Aorta (tissue), 5 donors: ENCODE results near the gene GRM8. TPM values are rescaled to one million over a fixed set of nuclear protein-coding genes. Genes with fewer than 3 reads are reported as not detected.
"Not testable (repeated sequence)": the region's sequence is repeated elsewhere in the genome, so short reads cannot be mapped to it uniquely, and the experiment has no call there.

Experiments
- ATAC-seq: fragments of 200-7000 bp; cut with Tn5 transposase; one replicate; pipeline ENCODE4 v1.9.1; 2022; ENCODE audit warnings: moderate library complexity; ENCODE audit not compliant: low FRiP score
- DNase-seq, 2 donors: peaks; one replicate each; pipeline ENCODE4 v3.0.0-alpha.2; 2020
- H3K27ac ChIP-seq, 2 donors: one replicate each; pipeline ENCODE4 v1.5.1; 2013; ENCODE audit warnings: low read length in 2 of 2, mild to moderate bottlenecking in 2 of 2, moderate library complexity in 2 of 2, control low read depth in 1 of 2, inconsistent platforms in 1 of 2, low read depth in 1 of 2
- H3K27me3 ChIP-seq, 2 donors: one replicate each; pipeline ENCODE4 v1.6.1; 2013; ENCODE audit warnings: control low read depth in 1 of 2, low read length in 1 of 2, mild to moderate bottlenecking in 1 of 2, moderate library complexity in 1 of 2; ENCODE audit not compliant: insufficient read depth in 2 of 2, control insufficient read depth in 1 of 2
- H3K36me3 ChIP-seq, 2 donors: one replicate each; pipeline ENCODE4 v1.6.1; 2013; ENCODE audit warnings: control low read depth in 1 of 2, low read length in 1 of 2, mild to moderate bottlenecking in 1 of 2; ENCODE audit not compliant: insufficient read depth in 2 of 2, control insufficient read depth in 1 of 2
- H3K4me1 ChIP-seq, 2 donors: one replicate each; pipeline ENCODE4 v1.6.1; 2013; ENCODE audit warnings: low read length in 2 of 2, control low read depth in 1 of 2, mild to moderate bottlenecking in 1 of 2, moderate library complexity in 1 of 2; ENCODE audit not compliant: insufficient read depth in 2 of 2, control insufficient read depth in 1 of 2
- H3K4me3 ChIP-seq, 2 donors: one replicate each; pipeline ENCODE4 v1.5.1; 2013; ENCODE audit warnings: low read length in 2 of 2, control low read depth in 1 of 2, mild to moderate bottlenecking in 1 of 2
- H3K9me3 ChIP-seq: one replicate; pipeline ENCODE4 v1.6.1; 2013; ENCODE audit warnings: mild to moderate bottlenecking, low read length; ENCODE audit not compliant: control insufficient read depth
- WGBS, 2 donors: extraction: QIAGEN DNeasy Blood & Tissue Kit; methylation state at CpG; one replicate each; pipeline ENCODE4 v1.1.7; 2013; 5-methylcytosine and 5-hydroxymethylcytosine counted together
- intact Hi-C, 2 donors: fragments of 100-400 bp; cut with DNase I; formaldehyde crosslinking; loops; one replicate each; pipeline versions ENCODE4 v1.14.2 to v1.15.0; 2022
- polyA plus RNA-seq, 2 donors: library from polyadenylated mRNA; stranded (reverse); fragments of 200-250 nt; gene quantifications; one replicate each; pipeline ENCODE4 v1.2.3, GENCODE V29; 2013
- total RNA-seq, 2 donors: library from RNA; stranded (reverse); fragmentation: NEBNext Ultra II Directional; extraction: Animal tissue kit (Norgen Biotek cat#: 25700); gene quantifications; one replicate each; pipeline ENCODE4 v1.2.1, GENCODE V29; 2021
- donor health status: healthy with polysubstance abuse.
- donor health status: Bipolar disorder and iron deficiency.
- donor health status: DM: no; HTN: no; CAD: no.
- donor health status: DM: no; HTN: no; CAD: no.
- donor health status: DM: yes; HTN: yes; CAD: no.

GRM8 gene
- total and polyA plus RNA-seq, 4 donors: 0.20 TPM; not detected in 3

DNA sequence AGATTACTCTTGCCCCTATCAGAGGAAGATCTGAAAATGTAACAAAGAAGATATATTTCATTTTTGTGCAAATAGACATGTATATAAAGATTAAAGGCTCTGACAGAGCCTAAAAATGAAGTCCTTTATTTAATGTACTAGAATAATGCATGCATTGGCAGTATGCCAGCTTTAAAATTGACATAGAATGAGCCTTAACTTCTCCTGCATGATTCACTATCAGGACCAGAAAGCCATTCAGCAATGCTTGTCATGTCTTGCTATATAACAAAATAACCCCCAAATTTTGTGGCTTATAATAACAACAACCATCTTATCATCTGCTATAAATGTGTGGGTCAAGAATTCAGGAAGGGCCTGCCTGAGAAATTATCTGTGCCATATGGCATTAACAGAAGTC lies 411.9 kb downstream of the GRM8 start:
- Histone ChIP-seq H3K4me1 (no peaks in the 10 kb centered on the region), H3K36me3 (no peaks in the 10 kb centered on the region), H3K4me3 (no peak overlapping the region), H3K9me3 (no peaks in the 10 kb centered on the region), H3K27ac (no peak overlapping the region), H3K27me3 (no peaks in the 10 kb centered on the region)
- DNase-seq: no peak
- intact Hi-C loops: no loop called here
- ATAC-seq: no peak

DNA sequence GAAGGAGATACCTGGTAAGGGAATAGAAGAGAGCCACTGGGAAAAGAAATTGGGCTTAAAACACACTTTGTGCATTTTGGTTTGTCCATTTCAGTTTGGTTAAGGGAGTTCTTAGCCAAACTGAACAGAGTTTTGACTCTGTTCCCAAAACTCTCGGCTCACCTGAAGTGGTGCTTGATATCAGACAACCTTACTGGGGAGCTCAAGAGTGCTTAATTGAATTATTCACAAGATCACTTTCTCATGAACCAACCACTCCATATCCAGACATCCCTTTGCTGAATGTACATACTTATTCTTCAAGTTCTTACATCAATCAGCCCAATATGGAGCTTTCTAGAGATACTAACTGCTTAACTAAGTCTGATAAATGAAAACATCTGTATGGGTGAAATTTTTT lies 413.1 kb downstream of the GRM8 start:
- Histone ChIP-seq H3K36me3 (no peaks in the 10 kb centered on the region), H3K9me3 (no peaks in the 10 kb centered on the region), H3K27ac (no peak overlapping the region), H3K4me3 (no peak overlapping the region), H3K27me3 (no peaks in the 10 kb centered on the region), H3K4me1 (no peaks in the 10 kb centered on the region)
- 67 to 80% methylated on average over 1 of the region's 1 CpG for WGBS, 2 donors
- intact Hi-C loops: no loop called here
- DNase-seq (no peak), ATAC-seq (no peak)

- intact Hi-C loops: no loop called here
- Histone ChIP-seq H3K27me3 (peaks cover 0 to 2% of the 10 kb centered on the region in 2 donors), H3K27ac (no peak overlapping the region), H3K4me3 (no peak overlapping the region), H3K4me1 (no peaks in the 10 kb centered on the region), H3K9me3 (peaks cover 1% of the 10 kb centered on the region), H3K36me3 (no peaks in the 10 kb centered on the region)
- ATAC-seq (no peak), DNase-seq (no peak)
Observed at GRCh38 chr7:126838194-126838593, 414.5 kb downstream of the GRM8 start.

DNA sequence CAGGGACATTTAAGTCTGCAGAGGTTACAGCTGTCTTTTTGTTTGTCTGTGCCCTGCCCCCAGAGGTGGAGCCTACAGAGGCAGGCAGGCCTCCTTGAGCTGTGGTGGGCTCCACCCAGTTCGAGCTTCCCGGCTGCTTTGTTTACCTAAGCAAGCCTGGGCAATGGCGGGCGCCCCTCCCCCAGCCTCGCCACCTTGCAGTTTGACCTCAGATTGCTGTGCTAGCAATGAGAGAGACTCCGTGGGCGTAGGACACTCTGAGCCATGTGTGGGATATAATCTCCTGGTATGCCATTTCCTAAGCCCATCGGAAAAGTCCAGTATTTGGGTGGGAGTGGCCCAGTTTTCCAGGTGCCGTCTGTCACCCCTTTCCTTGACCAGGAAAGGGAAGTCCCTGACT lies 421.5 kb downstream of the GRM8 start:
- intact Hi-C loops: not testable (repeated sequence)

GRCh38 chr7:126820925-126821324 lies 431.8 kb downstream of the GRM8 start:
- ATAC-seq (no peak), DNase-seq (no peak)
- Histone ChIP-seq H3K27me3 (no peaks in the 10 kb centered on the region), H3K36me3 (no peaks in the 10 kb centered on the region), H3K9me3 (no peaks in the 10 kb centered on the region), H3K4me1 (no peaks in the 10 kb centered on the region), H3K27ac (no peak overlapping the region), H3K4me3 (no peak overlapping the region)
- WGBS, 2 donors: 91 to 92% methylated on average over 3 of the region's 3 CpGs
- intact Hi-C loops: no loop called here

More for the DNA sequence above, 421.5 kb downstream of the GRM8 start:
- not testable (repeated sequence) for H3K27me3 ChIP-seq, H3K9me3 ChIP-seq, DNase-seq, H3K4me3 ChIP-seq, H3K36me3 ChIP-seq, ATAC-seq, H3K27ac ChIP-seq, H3K4me1 ChIP-seq
- WGBS, 2 donors: 80 to 83% methylated on average over 9 of the region's 9 CpGs

DNA sequence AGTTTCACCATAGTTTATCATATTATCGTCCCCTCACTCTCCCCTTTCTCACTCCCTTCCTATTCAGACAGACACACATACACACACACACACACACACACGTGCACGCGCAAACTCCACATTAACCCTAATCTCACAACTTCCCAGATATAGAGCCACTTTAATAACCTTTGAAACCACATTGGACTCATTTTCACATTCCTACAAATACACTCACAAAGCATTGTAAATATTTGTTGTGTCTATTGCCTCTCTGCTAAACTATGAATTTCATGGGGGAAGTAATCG lies 433.6 kb downstream of the GRM8 start:
- no peak overlapping the region for H3K27ac ChIP-seq
- no peaks in the 10 kb centered on the region for H3K36me3 ChIP-seq
- DNase-seq (no peak), ATAC-seq (no peak)
- H3K27me3 ChIP-seq: no peaks in the 10 kb centered on the region
- intact Hi-C loops: no loop called here
- H3K9me3 ChIP-seq: no peaks in the 10 kb centered on the region
- WGBS, 2 donors: 79 to 81% methylated on average over 5 of the region's 5 CpGs
- no peaks in the 10 kb centered on the region for H3K4me1 ChIP-seq
- no peak overlapping the region for H3K4me3 ChIP-seq

DNA sequence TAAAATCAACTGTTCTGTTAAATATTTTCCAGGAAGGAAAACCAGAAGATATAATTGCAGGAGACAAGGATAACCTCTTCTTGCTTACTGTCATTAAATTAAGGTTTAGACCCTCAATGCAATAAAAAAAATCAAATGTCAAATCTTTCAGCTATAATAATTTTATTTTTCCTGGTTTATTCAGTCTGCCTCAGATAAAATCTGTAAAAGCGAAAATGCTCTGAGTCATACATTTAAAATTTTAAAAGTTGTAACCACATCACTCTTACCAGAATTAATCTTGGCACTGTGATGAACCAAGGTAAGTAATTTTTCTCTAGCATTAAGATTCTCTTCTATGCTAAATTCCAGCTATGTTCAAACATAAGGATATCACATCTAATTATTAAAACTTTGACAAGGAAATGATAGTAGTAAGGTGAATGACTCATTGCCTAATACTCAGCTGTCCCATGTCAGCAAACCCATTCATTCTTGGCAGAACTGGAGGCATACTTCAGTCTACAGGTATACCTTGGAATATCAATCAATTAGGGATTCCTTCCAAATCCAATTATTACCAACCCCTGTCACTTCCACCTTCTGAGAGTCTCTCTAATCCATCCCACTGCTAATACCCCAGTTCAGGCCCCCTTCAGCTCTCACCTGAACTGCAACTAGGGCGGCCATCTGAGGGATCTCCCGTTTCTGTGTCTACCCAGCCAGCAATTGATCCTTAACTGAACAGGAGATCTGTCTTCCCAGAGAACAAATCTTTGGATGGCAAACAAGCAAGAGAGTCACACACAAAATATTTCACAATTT lies 434.1 kb downstream of the GRM8 start:
- intact Hi-C loops: no loop called here
- Histone ChIP-seq H3K27me3 (no peaks in the 10 kb centered on the region), H3K36me3 (no peaks in the 10 kb centered on the region), H3K4me3 (no peak overlapping the region), H3K4me1 (no peaks in the 10 kb centered on the region), H3K27ac (no peak overlapping the region), H3K9me3 (no peaks in the 10 kb centered on the region)
- DNase-seq (no peak), ATAC-seq (no peak)
- WGBS, 2 donors: 66 to 73% methylated on average over 3 of the region's 3 CpGs

DNA sequence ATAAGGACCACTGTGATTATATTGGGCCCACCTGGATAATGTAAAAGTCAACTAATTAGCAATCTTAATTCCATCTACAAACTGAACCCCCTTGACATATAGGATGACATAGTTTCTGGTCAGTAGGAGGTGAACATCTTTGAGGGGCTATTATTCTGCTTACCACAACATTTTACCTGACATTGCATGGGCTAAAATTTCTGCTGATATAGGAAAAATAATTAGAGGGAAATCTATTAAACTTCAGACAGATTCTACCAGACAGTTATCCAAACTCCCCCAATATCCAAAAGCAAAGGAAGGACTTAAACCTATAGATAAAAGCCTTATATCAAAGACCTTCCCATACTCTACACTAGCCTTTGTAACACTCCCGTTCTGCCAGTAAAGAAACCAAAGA lies 443.6 kb downstream of the GRM8 start:
- Histone ChIP-seq H3K9me3 (no peaks in the 10 kb centered on the region), H3K36me3 (no peaks in the 10 kb centered on the region), H3K4me1 (no peaks in the 10 kb centered on the region), H3K27me3 (no peaks in the 10 kb centered on the region), H3K27ac (no peak overlapping the region), H3K4me3 (no peak overlapping the region)
- 89% methylated on average over 1 of the region's 1 CpG for WGBS, 2 donors
- ATAC-seq (no peak), DNase-seq (no peak)
- intact Hi-C loops: no loop called here

DNA sequence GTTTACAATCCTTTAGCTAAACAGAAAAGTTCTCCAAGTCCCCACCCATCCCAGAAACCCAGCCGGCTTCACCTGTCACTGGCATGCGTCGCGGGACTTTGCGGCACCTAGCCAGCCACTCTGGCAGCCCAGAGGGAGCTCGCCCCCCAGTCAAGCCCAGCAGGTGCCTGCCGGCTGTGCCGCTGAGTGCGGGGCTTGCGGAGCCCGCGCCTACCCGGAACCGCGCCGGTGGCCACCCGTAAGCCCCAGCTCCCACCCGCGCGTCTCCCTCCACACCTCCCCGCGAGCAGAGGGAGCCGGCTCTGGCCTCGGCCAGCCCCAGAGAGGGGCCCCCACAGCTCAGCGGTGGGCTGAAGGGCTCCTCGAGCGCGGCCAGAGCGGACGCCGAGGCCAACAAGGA lies 446.1 kb downstream of the GRM8 start:
- intact Hi-C loops: no loop called here
- no peak for ATAC-seq
- 97 to 98% methylated on average over 29 to 31 of the region's 31 CpGs for WGBS, 2 donors

More for the DNA sequence above, 446.1 kb downstream of the GRM8 start:
- H3K9me3 ChIP-seq: no peaks in the 10 kb centered on the region
- peak in 1 of 2 donors; percentile 72 for DNase-seq
- no peaks in the 10 kb centered on the region for H3K36me3 ChIP-seq
- no peaks in the 10 kb centered on the region for H3K4me1 ChIP-seq
- H3K27me3 ChIP-seq: no peaks in the 10 kb centered on the region
- no peak overlapping the region for H3K27ac ChIP-seq
- H3K4me3 ChIP-seq: no peak overlapping the region
